H9 (cell line): ENCODE results near the gene BRD7. TPM values are rescaled to one million over a fixed set of nuclear protein-coding genes. Genes with fewer than 3 reads are reported as not detected.

ENCODE experiments used
- DNase-seq: peaks from one replicate; pipeline ENCODE4 v3.0.0-alpha.2; 2017
- H2AFZ ChIP-seq: one replicate; pipeline ENCODE4 v1.6.1; 2013; ENCODE audit warnings: mild to moderate bottlenecking, low read length, control low read depth, moderate library complexity
- H2AK5ac ChIP-seq: 2 replicates; pipeline ENCODE4 v1.6.1; 2013; ENCODE audit warnings: low read length, control low read depth, mixed read lengths; ENCODE audit not compliant: insufficient read length
- H2BK120ac ChIP-seq: one replicate; pipeline ENCODE4 v1.6.1; 2013; ENCODE audit warnings: low read depth, mild to moderate bottlenecking, low read length, control low read depth, inconsistent platforms; ENCODE audit not compliant: poor library complexity, severe bottlenecking
- H2BK12ac ChIP-seq: 2 replicates; pipeline ENCODE4 v1.6.1; 2013; ENCODE audit warnings: low read length, control low read depth, mixed read lengths, low read depth; ENCODE audit not compliant: insufficient read length
- H2BK15ac ChIP-seq: 2 replicates; pipeline ENCODE4 v1.6.1; 2013; ENCODE audit warnings: low read depth, low read length, control low read depth
- H2BK20ac ChIP-seq: one replicate; pipeline ENCODE4 v1.6.1; 2013; ENCODE audit warnings: low read depth, mild to moderate bottlenecking, low read length, control low read depth, inconsistent platforms; ENCODE audit not compliant: poor library complexity, severe bottlenecking
- H2BK5ac ChIP-seq: 2 replicates; pipeline ENCODE4 v1.6.1; 2013; ENCODE audit warnings: low read length, control low read depth, mixed read lengths; ENCODE audit not compliant: insufficient read length
- H3K14ac ChIP-seq: 2 replicates; pipeline ENCODE4 v1.6.1; 2013; ENCODE audit warnings: low read length, control low read depth; ENCODE audit not compliant: insufficient read depth
- H3K18ac ChIP-seq: 2 replicates; pipeline ENCODE4 v1.6.1; 2013; ENCODE audit warnings: low read depth, mild to moderate bottlenecking, mixed read lengths, low read length, control low read depth; ENCODE audit not compliant: insufficient read length
- H3K23ac ChIP-seq: 2 replicates; pipeline ENCODE4 v1.6.1; 2013; ENCODE audit warnings: low read length, control low read depth, mixed read lengths, low read depth; ENCODE audit not compliant: insufficient read length
- H3K23me2 ChIP-seq: 2 replicates; pipeline ENCODE4 v1.6.1; 2013; ENCODE audit warnings: low read depth, mild to moderate bottlenecking, mixed read lengths, low read length, control low read depth; ENCODE audit not compliant: insufficient read length, poor library complexity, severe bottlenecking
- H3K27ac ChIP-seq: 2 replicates; pipeline ENCODE4 v1.5.1; 2013; ENCODE audit warnings: low read length, control low read depth, mixed read lengths, low read depth; ENCODE audit not compliant: insufficient read length
- H3K27me3 ChIP-seq: 2 replicates; pipeline ENCODE4 v1.6.1; 2013; ENCODE audit warnings: low read length, control low read depth, inconsistent platforms; ENCODE audit not compliant: insufficient read depth
- H3K4ac ChIP-seq: 2 replicates; pipeline ENCODE4 v1.6.1; 2013; ENCODE audit warnings: low read depth, mild to moderate bottlenecking, control low read depth, inconsistent platforms, low read length, moderate library complexity
- H3K4me1 ChIP-seq: 2 replicates; pipeline ENCODE4 v1.6.1; 2013; ENCODE audit warnings: low read length, control low read depth, inconsistent platforms; ENCODE audit not compliant: insufficient read depth
- H3K4me2 ChIP-seq: 2 replicates; pipeline ENCODE4 v1.6.1; 2013; ENCODE audit warnings: low read length, control low read depth, mixed read lengths; ENCODE audit not compliant: insufficient read length, insufficient read depth
- H3K56ac ChIP-seq: 2 replicates; pipeline ENCODE4 v1.6.1; 2013; ENCODE audit warnings: low read depth, mild to moderate bottlenecking, mixed read lengths, low read length, control low read depth; ENCODE audit not compliant: insufficient read length
- H3K79me1 ChIP-seq: 2 replicates; pipeline ENCODE4 v1.6.1; 2013; ENCODE audit warnings: low read depth, mild to moderate bottlenecking, moderate library complexity, low read length, control low read depth, inconsistent platforms; ENCODE audit not compliant: insufficient read depth, poor library complexity, severe bottlenecking
- H3K79me2 ChIP-seq: 2 replicates; pipeline ENCODE4 v1.6.1; 2013; ENCODE audit warnings: low read length, control low read depth, inconsistent platforms; ENCODE audit not compliant: insufficient read depth
- H3K9ac ChIP-seq: 2 replicates; pipeline ENCODE4 v1.6.1; 2013; ENCODE audit warnings: low read length, control low read depth, mixed read lengths; ENCODE audit not compliant: insufficient read length; ENCODE audit errors: extremely low read depth
- H3K9me3 ChIP-seq: one replicate; pipeline ENCODE4 v1.6.1; 2013; ENCODE audit warnings: low read depth, low read length, inconsistent platforms; ENCODE audit not compliant: control insufficient read depth
- H3T11ph ChIP-seq: one replicate; pipeline ENCODE4 v1.6.1; 2013; ENCODE audit warnings: mild to moderate bottlenecking, low read length, control low read depth, inconsistent platforms
- H4K20me1 ChIP-seq: one replicate; pipeline ENCODE4 v1.6.1; 2013; ENCODE audit not compliant: control insufficient read depth, insufficient read length, insufficient read depth
- H4K5ac ChIP-seq: 2 replicates; pipeline ENCODE4 v1.6.1; 2013; ENCODE audit warnings: low read depth, mild to moderate bottlenecking, mixed read lengths, low read length, control low read depth; ENCODE audit not compliant: insufficient read length
- H4K8ac ChIP-seq: replicated peaks from 2 replicates; pipeline ENCODE4 v1.6.1; 2013; ENCODE audit warnings: low read length, control low read depth, mixed read lengths, low read depth; ENCODE audit not compliant: insufficient read length
- H4K91ac ChIP-seq: 2 replicates; pipeline ENCODE4 v1.6.1; 2013; ENCODE audit warnings: low read depth, mild to moderate bottlenecking, moderate library complexity, mixed read lengths, low read length, control low read depth; ENCODE audit not compliant: insufficient read length
- H3K27ac Mint-ChIP-seq, 3 experiments: 2 replicates in 2 of 3; 3 replicates in 1 of 3; pipeline ENCODE4 v1.8.0; 2020 to 2021; ENCODE audit warnings: mixed read lengths in 3 of 3, mild to moderate bottlenecking in 1 of 3, moderate library complexity in 1 of 3
- H3K27me3 Mint-ChIP-seq: 2 replicates; pipeline ENCODE4 v1.8.0; 2021; ENCODE audit warnings: low read depth, mild to moderate bottlenecking, moderate library complexity, mixed read lengths
- H3K36me3 Mint-ChIP-seq, 3 experiments: 2 replicates in 2 of 3; 3 replicates in 1 of 3; pipeline ENCODE4 v1.8.0; 2020 to 2021; ENCODE audit warnings: low read depth in 3 of 3, mixed read lengths in 3 of 3; ENCODE audit not compliant: insufficient read depth in 1 of 3
- H3K4me1 Mint-ChIP-seq, 2 experiments: 2 replicates each; pipeline ENCODE4 v1.8.0; 2020; ENCODE audit warnings: mixed read lengths in 2 of 2
- H3K4me3 Mint-ChIP-seq, 2 experiments: 2 replicates in 1 of 2; 3 replicates in 1 of 2; pipeline ENCODE4 v1.8.0; 2020 to 2021; ENCODE audit warnings: mild to moderate bottlenecking in 2 of 2, mixed read lengths in 2 of 2, moderate library complexity in 1 of 2
- H3K9me3 Mint-ChIP-seq, 2 experiments: 2 replicates in 1 of 2; 3 replicates in 1 of 2; pipeline ENCODE4 v1.8.0; 2020; ENCODE audit warnings: mild to moderate bottlenecking in 2 of 2, mixed read lengths in 2 of 2, moderate library complexity in 1 of 2
- WGBS: extraction: QIAGEN DNeasy Blood & Tissue Kit; methylation state at CpG from one replicate; pipeline ENCODE4 v1.1.7; 2013; ENCODE audit warnings: missing lambda C conversion rate, low lambda C conversion rate, mixed read lengths; ENCODE audit not compliant: insufficient read length; ENCODE audit errors: extremely low coverage; 5-methylcytosine and 5-hydroxymethylcytosine counted together
- total RNA-seq: library from RNA; stranded (reverse); gene quantifications from 2 replicates; pipeline ENCODE4 v1.2.1, GENCODE V29; 2021
- TF ChIP-seq, protein P1 (sequence below): fragments of 200-600 bp; sonication (generic); conservative IDR thresholded peaks from 3 replicates; pipeline ENCODE4 v1.8.0; 2021; ENCODE audit warnings: antibody characterized with exemption, mild to moderate bottlenecking

The BRD7 gene
- total RNA-seq, 1 experiment from 2014 or later, result 112 TPM

DNA sequence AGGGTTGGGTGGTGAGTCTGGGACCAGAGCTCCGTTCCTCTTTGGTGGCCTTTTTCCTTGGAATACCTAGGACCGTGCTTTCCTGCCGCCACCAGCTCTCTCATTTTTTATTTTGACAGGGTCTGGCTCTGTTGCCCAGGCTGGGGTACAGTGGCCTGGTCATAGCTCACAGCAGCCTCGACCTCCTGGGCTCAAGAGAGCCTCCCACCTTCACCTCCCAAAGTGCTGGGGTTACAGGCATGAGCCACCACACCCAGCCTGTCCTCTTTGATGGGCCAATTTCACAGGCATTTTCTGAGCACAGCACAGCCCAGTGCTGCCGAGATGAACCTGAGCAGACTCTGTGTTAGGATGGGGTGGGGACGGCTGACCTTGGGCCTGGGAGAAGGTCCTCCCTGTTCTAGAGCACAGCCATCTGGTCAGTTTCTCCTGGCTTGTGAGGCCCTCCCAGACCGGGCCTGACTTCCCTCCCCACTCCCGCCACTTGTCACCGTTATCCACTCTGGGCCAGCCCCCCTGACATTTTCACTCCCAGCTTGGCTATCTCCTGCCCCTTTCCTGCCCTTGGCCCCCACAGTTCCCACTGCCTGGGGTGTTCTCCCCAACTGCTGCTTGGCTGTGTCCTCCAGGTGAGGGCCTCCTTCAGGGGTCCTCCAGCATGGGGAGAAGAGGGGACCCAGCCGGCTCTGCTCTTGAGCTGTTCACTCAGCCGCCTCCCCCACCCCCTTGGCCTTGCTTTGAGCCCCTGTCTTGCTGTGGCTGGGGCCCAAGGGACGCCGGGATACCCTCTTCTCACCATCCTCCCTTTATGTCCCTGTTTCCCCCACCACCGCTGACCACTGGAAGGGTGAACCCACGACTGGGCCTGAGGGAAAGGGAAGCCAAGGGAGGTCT lies 97.4 kb downstream of the BRD7 start:
- no peaks in the 10 kb centered on the region for H3K79me1 ChIP-seq
- no peak overlapping the region for H2BK5ac ChIP-seq
- no peak overlapping the region for H2AFZ ChIP-seq
- WGBS, result no CpG with 5 or more reads among the region's 15 CpGs
- no peaks in the 10 kb centered on the region for H3K79me2 ChIP-seq
- no peak overlapping the region for H3K9ac ChIP-seq
- H3K56ac ChIP-seq, result no peak overlapping the region
- H3T11ph ChIP-seq, result no peak overlapping the region
- peaks cover 2% of the 10 kb centered on the region; the same call in 1 of the 2 replicates for H3K4me1 ChIP-seq
- no peaks in the 10 kb centered on the region for H3K36me3 Mint-ChIP-seq
- H2BK20ac ChIP-seq, result no peak overlapping the region
- H4K91ac ChIP-seq, result no peak overlapping the region
- peaks cover 4 to 19% of the 10 kb centered on the region in 2 experiments; a peak in 3 of 4 replicates for H3K4me1 Mint-ChIP-seq
- H3K27me3 ChIP-seq, result no peaks in the 10 kb centered on the region
- no peak overlapping the region for H3K18ac ChIP-seq
- DNase-seq, result no peak
- no peak overlapping the region for H2BK120ac ChIP-seq
- no peak overlapping the region for H2BK12ac ChIP-seq
- no peaks in the 10 kb centered on the region for H4K20me1 ChIP-seq
- no peaks in the 10 kb centered on the region for H3K9me3 ChIP-seq
- no peak overlapping the region for H2AK5ac ChIP-seq
- no peak overlapping the region for H3K4ac ChIP-seq
- H3K23me2 ChIP-seq, result no peaks in the 10 kb centered on the region
- H4K5ac ChIP-seq, result no peak overlapping the region
- no peak overlapping the region for H3K4me2 ChIP-seq
- no peak overlapping the region for H2BK15ac ChIP-seq
- H3K27ac ChIP-seq, result no peak overlapping the region
- H3K27me3 Mint-ChIP-seq, result no peaks in the 10 kb centered on the region; the same call in 1 of the 2 replicates
- H3K23ac ChIP-seq, result no peak overlapping the region
- H3K9me3 Mint-ChIP-seq, result peaks cover 0 to 2% of the 10 kb centered on the region in 2 experiments; a peak in 2 of 5 replicates
- TF ChIP-seq, protein P1, sequence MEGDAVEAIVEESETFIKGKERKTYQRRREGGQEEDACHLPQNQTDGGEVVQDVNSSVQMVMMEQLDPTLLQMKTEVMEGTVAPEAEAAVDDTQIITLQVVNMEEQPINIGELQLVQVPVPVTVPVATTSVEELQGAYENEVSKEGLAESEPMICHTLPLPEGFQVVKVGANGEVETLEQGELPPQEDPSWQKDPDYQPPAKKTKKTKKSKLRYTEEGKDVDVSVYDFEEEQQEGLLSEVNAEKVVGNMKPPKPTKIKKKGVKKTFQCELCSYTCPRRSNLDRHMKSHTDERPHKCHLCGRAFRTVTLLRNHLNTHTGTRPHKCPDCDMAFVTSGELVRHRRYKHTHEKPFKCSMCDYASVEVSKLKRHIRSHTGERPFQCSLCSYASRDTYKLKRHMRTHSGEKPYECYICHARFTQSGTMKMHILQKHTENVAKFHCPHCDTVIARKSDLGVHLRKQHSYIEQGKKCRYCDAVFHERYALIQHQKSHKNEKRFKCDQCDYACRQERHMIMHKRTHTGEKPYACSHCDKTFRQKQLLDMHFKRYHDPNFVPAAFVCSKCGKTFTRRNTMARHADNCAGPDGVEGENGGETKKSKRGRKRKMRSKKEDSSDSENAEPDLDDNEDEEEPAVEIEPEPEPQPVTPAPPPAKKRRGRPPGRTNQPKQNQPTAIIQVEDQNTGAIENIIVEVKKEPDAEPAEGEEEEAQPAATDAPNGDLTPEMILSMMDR, result no peak
- peak overlapping the region in 1 of 3 experiments; percentile 40; a peak in 2 of 7 replicates for H3K27ac Mint-ChIP-seq
- H3K4me3 Mint-ChIP-seq, result no peak overlapping the region
- H4K8ac ChIP-seq, result no peak overlapping the region
- no peak overlapping the region; the same call in 1 of the 2 replicates for H3K14ac ChIP-seq
